Activated CD8-positive, alpha-beta memory T cell treated with anti-CD3 and anti-CD28 coated beads, Interleukin-2, amount 50 U/mL, for 24 hours (primary cell): ENCODE results near the gene WFS1.

ENCODE experiments used
- DNase-seq: peaks from one replicate; pipeline ENCODE4 v3.0.0-alpha.2; 2020; ENCODE audit errors: extremely low read depth

Gene WFS1

GRCh38 chr4:6280365-6280996, 10.8 kb downstream of the WFS1 start:
- DNase-seq: no peak

DNA sequence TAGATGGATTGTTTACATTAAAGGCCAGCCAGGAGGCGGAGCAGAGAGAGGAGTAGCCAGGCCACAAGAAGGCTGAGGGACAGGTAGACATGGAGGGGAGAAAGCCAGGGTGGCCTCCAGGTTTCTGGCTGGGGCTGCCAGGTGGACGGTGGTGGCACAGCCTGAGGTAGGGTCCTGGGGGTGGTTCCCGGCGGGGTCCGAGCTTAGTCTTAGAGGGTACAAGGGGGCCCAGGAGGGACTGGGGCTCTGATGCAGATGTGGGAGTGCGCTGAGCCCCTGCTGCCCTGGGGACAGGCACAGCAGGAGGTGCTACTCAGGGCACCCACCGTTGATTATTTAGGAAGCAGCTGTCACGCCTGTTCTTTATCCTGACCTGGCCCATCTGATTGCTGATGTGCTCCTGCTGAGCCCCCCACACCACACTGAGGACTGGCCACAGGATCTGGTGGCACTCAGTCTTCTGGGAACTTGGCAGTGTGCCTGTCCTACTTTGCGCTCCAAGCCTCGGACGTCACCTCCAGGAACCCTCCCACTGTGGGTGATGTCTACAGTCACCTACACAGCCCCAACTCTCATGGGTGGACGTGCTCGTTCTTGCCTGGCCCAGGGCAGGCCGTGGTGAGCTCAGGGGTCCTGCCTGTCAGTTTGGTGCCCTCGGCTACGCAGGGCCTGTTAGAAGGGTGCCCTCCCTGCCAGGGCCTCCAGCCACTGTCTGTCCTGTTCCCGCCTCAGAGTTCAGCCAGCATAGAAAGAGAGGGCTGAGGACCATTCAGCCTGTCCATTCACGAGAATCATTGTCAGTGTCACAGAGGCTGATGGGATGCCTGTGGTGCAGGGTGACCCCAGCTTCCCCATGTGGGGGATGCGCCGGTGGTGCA, 12.0 kb downstream of the WFS1 start:
- DNase-seq: no peak

- no peak for DNase-seq
Observed at GRCh38 chr4:6282314-6282771, 12.7 kb downstream of the WFS1 start.

GRCh38 chr4:6283282-6283681, 13.6 kb downstream of the WFS1 start:
- DNase-seq: no peak

DNA sequence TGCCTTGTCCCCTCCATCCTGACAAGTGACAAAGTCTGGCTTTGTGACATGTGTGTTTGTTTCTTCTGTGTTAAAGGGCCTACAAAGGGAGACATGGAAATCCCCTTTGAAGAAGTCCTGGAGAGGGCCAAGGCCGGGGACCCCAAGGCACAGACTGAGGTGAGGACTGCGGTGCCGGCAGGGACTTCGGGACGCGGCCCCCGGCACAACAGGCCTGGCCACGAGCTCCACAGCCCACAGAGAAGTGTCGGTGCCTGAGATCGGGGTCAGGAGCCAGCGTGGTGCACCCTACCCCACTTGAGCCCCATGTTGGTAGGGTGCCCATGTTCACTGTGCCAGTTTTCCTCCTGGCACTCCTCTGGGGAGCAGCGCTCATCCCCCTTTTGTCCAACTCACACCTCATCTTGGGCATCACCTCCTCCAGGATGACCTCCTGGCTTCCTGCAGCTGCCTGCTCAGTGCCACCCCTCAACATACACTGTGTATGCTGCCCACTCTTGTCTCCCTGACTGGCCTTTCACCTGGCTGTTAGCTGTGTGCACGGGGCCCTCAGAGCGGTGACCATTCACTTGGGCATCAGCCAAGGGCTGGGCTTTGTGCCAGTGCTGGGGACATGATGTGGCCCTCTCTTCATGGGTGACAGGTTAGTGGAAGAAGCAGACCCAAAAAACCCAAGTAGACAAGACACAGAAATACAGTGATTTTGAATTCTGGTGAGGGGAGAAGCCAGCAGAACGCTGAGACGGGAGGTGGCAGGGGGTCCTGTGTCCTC, 17.6 kb downstream of the WFS1 start:
- no peak for DNase-seq

- DNase-seq: no peak
Observed at GRCh38 chr4:6288342-6288741, 18.7 kb downstream of the WFS1 start.

- no peak for DNase-seq
Observed at GRCh38 chr4:6288871-6289270, 19.2 kb downstream of the WFS1 start.

- DNase-seq: no peak
Observed at GRCh38 chr4:6290256-6290655, 20.6 kb downstream of the WFS1 start.

- DNase-seq: no peak
Observed at GRCh38 chr4:6290769-6291547, 21.3 kb downstream of the WFS1 start.

- no peak for DNase-seq
Observed at GRCh38 chr4:6291784-6292297, 22.2 kb downstream of the WFS1 start.

DNA sequence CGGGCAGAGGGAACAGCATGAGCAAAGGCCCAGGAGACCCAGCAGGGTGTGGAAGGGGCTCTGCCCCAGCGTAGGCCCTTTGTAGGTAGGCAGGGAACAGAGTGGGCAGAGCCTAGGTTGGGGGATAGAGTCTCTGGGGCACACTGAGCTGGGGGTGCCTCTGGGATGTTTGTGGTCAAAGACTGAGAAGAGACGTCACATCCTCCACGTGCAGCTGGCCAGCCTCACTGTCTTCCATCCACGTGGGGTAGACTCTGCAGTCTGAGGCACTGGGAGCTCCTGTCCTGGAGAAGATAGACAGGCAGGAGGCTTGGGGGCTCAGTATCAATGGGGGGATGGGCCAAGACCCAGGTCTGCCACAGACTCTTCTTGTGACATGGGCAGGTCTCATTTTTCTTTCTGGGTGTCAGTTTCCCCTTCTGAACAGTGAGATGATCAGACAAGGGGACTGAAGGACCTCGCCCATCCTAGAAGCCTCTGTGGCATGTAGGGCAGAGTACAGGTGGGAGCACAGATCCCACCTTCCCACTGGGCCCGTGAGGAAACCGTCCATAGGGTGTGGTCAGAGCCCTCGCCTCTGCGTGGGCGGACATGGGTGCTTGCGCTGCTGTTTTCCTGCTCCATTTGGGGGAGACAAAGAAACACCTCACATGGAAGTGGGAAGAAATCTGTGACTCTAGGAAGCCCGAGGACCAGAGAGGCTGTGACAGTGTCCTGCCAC, 22.9 kb downstream of the WFS1 start:
- no peak for DNase-seq

- DNase-seq: no peak
Observed at GRCh38 chr4:6293097-6293445, 23.4 kb downstream of the WFS1 start.

- DNase-seq: no peak
Observed at GRCh38 chr4:6293661-6294060, 24.0 kb downstream of the WFS1 start.

DNA sequence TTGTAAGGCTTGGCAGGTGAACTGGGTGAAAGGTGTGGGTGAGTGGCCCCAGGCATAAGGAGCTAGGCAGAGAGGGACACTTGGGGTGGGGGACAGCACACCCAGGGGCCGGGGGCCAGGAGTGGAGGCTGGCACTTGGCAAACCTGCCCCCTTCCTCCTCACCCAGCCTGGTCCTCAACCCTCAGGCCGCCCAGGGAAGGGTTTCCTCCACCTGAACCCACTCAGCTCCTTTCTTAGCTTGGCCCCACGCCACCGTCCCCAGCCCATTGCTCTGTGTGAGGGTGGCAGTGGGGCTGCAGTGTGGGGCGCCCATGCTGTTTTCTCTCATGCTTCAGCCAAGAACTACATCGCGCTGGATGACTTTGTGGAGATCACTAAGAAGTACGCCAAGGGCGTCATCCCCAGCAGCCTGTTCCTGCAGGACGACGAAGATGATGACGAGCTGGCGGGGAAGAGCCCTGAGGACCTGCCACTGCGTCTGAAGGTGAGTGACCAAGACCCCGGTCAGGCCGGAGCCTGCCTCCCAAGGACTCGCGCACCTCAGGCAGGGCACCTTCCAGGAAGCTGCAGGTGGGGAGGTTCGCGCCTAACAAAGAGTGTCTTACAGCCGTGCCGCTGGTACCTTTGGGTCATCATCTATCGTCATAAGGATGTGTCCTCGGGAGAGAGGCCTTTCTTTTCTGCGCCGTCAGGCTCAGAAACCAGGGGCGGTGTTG, 25.2 kb downstream of the WFS1 start:
- no peak for DNase-seq

GRCh38 chr4:6295495-6295894, 25.8 kb downstream of the WFS1 start:
- no peak for DNase-seq

DNA sequence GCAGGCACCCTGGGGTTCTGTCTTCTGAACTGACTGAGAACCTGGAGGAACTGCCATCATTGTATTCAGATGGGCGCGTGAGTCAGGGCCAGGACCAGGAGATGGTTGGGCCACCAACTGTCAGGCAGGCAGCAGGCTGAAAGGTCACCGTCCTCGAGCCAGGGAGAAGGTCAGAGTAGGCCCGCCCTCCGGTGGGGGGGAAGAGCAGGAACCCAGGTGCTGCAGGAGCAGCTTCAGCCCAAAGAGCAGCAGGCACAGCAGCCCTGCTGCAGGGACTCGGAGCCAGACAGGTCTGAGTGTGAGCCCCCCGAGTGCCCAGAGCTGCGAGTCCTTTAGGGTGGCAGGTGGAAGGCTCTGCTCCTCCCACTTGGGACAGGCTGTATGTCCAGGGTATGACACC, 26.4 kb downstream of the WFS1 start:
- DNase-seq: no peak

GRCh38 chr4:6297266-6297815, 27.7 kb downstream of the WFS1 start:
- DNase-seq: no peak

- DNase-seq: no peak
Observed at GRCh38 chr4:6298035-6298434, 28.4 kb downstream of the WFS1 start.

- DNase-seq: no peak
Observed at GRCh38 chr4:6298852-6299251, 29.2 kb downstream of the WFS1 start.

GRCh38 chr4:6299875-6300274, 30.2 kb downstream of the WFS1 start:
- DNase-seq: no peak
